Coronary artery (tissue), 2 donors: ENCODE measurements around the gene RNF223.

Experiments used
- DNase-seq: peaks from one replicate; pipeline ENCODE4 v3.0.0-alpha.2; 2017; ENCODE audit warnings: low spot score
- H3K27ac ChIP-seq, 2 donors: fragments of 200-600 bp; sonication (generic); one replicate each; pipeline ENCODE4 v1.5.1; 2016 to 2019
- H3K4me3 ChIP-seq: fragments of 200-600 bp; sonication (generic); 2 replicates; pipeline ENCODE4 v1.5.1; 2016; ENCODE audit warnings: mild to moderate bottlenecking, moderate library complexity
- CTCF ChIP-seq: fragments of 200-600 bp; sonication (generic); IDR thresholded peaks from one replicate; pipeline ENCODE4 v1.5.1; 2019; ENCODE audit warnings: antibody characterized with exemption

RNF223 gene

GRCh38 chr1:1046767-1047166 is 27.3 kb downstream of the RNF223 start:
- TF ChIP-seq CTCF = no peak
- H3K27ac ChIP-seq = no peak overlapping the region
- DNase-seq = no peak
- no peak overlapping the region for H3K4me3 ChIP-seq

- H3K4me3 ChIP-seq = no peak overlapping the region
- TF ChIP-seq CTCF = no peak
- no peak for DNase-seq
- H3K27ac ChIP-seq = no peak overlapping the region
Observed at GRCh38 chr1:1046243-1046642, 27.9 kb downstream of the RNF223 start.

- Histone ChIP-seq H3K27ac (no peak overlapping the region), H3K4me3 (no peak overlapping the region)
- DNase-seq = no peak
- TF ChIP-seq CTCF = no peak
Observed at GRCh38 chr1:1045129-1045528, 29.0 kb downstream of the RNF223 start.

- H3K27ac ChIP-seq = no peak overlapping the region
- DNase-seq = no peak
- H3K4me3 ChIP-seq = no peak overlapping the region
- no peak for TF ChIP-seq CTCF
Observed at GRCh38 chr1:1044455-1045078, 29.5 kb downstream of the RNF223 start.

GRCh38 chr1:1043921-1044320 is 30.2 kb downstream of the RNF223 start:
- Histone ChIP-seq H3K27ac (no peak overlapping the region), H3K4me3 (no peak overlapping the region)
- no peak for DNase-seq
- no peak for TF ChIP-seq CTCF

GRCh38 chr1:1043411-1043810 is 30.7 kb downstream of the RNF223 start:
- no peak for TF ChIP-seq CTCF
- DNase-seq = no peak
- Histone ChIP-seq H3K27ac (no peak overlapping the region), H3K4me3 (no peak overlapping the region)

GRCh38 chr1:1042835-1043234 is 31.3 kb downstream of the RNF223 start:
- TF ChIP-seq CTCF = no peak
- Histone ChIP-seq H3K27ac (no peak overlapping the region), H3K4me3 (no peak overlapping the region)
- no peak for DNase-seq
